HFFc6 (cell line): ENCODE results near the gene PIK3C2G. TPM values are rescaled to one million over a fixed set of nuclear protein-coding genes. Genes with fewer than 3 reads are reported as not detected.

Experiments used
- DNase-seq: peaks from one replicate; pipeline ENCODE4 v3.0.0-alpha.2; 2018
- H3K27ac Mint-ChIP-seq: 2 replicates; pipeline ENCODE4 v1.8.0; 2020; ENCODE audit warnings: mild to moderate bottlenecking, mixed read lengths
- H3K27me3 Mint-ChIP-seq: 2 replicates; pipeline ENCODE4 v1.8.0; 2021; ENCODE audit warnings: mild to moderate bottlenecking, moderate library complexity, mixed read lengths; ENCODE audit not compliant: insufficient read depth
- H3K36me3 Mint-ChIP-seq: 2 replicates; pipeline ENCODE4 v1.8.0; 2021; ENCODE audit warnings: low read depth, mixed read lengths
- H3K4me1 Mint-ChIP-seq: 2 replicates; pipeline ENCODE4 v1.8.0; 2020; ENCODE audit warnings: low read depth, mixed read lengths
- H3K4me3 Mint-ChIP-seq: 2 replicates; pipeline ENCODE4 v1.8.0; 2020; ENCODE audit warnings: mild to moderate bottlenecking, moderate library complexity, mixed read lengths
- H3K9me3 Mint-ChIP-seq: 2 replicates; pipeline ENCODE4 v1.8.0; 2020; ENCODE audit warnings: mild to moderate bottlenecking, mixed read lengths
- CTCF ChIP-seq: fragments of 200-600 bp; sonication (generic); IDR thresholded peaks from 2 replicates; pipeline ENCODE4 v1.5.0; 2021; ENCODE audit warnings: antibody characterized with exemption, mild to moderate bottlenecking
- total RNA-seq, 6 experiments: library from RNA; stranded (reverse); fragmentation: NEBNext Ultra II Directional; extraction: Animal tissue kit (Norgen Biotek cat#: 25700); gene quantifications; 2 replicates in 1 of 6; 3 replicates in 5 of 6; pipeline ENCODE4 v1.2.3, GENCODE V29; 2021

PIK3C2G gene
- total RNA-seq, 6 experiments from 2014 or later, result not detected

DNA sequence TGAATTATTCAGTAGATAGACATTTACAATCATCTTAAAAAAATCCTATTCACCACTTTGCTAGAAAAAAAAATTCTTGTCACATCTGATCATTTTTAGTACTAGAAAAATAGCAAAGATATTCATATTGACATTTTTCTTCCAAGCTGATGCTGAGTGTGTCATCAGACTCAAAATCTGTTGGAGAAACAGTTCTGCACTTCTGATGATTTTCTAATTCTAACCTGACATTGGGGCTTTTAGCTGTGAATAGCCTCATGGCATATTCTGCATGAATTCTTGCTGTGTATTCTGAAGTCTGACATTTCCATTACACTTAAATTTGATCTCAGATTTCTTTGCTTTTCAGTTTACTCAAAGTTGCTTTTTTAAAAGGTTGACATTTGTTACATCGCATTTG lies 150.1 kb downstream of the PIK3C2G start:
- no peaks in the 10 kb centered on the region for H3K9me3 Mint-ChIP-seq
- no peaks in the 10 kb centered on the region for H3K27me3 Mint-ChIP-seq
- no peaks in the 10 kb centered on the region for H3K4me1 Mint-ChIP-seq
- no peaks in the 10 kb centered on the region; the same call in 1 of the 2 replicates for H3K36me3 Mint-ChIP-seq
- no peak overlapping the region for H3K4me3 Mint-ChIP-seq
- no peak overlapping the region for H3K27ac Mint-ChIP-seq
- no peak for DNase-seq
- no peak for TF ChIP-seq CTCF

DNA sequence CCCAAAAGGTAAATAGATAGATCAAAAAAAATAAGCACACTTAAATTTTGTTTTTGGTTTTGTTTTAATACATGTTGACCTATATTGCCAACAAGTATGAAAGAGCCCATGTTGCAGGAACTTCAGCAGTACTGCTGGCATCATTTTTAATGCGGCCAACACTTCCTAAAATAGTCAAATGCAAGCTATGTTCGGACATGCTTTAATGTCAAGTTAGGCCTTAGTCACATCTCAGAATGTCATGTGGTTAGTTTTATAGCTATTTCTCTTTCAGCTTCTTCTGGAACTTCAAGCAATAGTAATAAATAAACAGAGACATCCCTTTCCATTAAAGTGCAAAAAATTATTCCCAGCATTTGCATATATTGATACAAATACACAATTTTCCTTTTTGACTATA lies 153.4 kb downstream of the PIK3C2G start:
- no peak for DNase-seq
- Mint-ChIP-seq H3K9me3 (no peaks in the 10 kb centered on the region), H3K27me3 (no peaks in the 10 kb centered on the region), H3K4me3 (no peak overlapping the region), H3K27ac (no peak overlapping the region), H3K4me1 (no peaks in the 10 kb centered on the region), H3K36me3 (no peaks in the 10 kb centered on the region; the same call in 1 of the 2 replicates)
- no peak for TF ChIP-seq CTCF

DNA sequence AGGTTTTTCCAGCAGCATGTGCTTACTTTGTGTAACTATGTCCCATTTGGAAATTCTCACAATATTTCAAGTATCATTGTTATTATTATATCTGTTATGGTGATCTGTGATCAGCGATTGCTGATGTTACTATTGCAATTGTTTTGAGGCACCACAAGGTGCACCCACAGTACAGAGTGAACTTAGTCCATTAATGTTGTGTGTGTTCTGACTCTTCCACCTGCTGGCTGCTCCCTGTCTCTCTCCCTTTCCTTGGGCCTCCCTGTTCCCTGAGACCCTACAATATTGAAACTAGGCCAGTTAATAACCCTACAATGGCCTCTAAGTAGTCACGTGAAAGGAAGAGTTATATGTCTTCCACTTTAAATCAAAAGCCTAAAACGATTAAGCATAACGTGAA lies 153.9 kb downstream of the PIK3C2G start:
- no peak for TF ChIP-seq CTCF
- Mint-ChIP-seq H3K4me1 (no peaks in the 10 kb centered on the region), H3K4me3 (no peak overlapping the region), H3K27me3 (no peaks in the 10 kb centered on the region), H3K36me3 (no peaks in the 10 kb centered on the region), H3K9me3 (no peaks in the 10 kb centered on the region), H3K27ac (no peak overlapping the region)
- DNase-seq, result no peak

DNA sequence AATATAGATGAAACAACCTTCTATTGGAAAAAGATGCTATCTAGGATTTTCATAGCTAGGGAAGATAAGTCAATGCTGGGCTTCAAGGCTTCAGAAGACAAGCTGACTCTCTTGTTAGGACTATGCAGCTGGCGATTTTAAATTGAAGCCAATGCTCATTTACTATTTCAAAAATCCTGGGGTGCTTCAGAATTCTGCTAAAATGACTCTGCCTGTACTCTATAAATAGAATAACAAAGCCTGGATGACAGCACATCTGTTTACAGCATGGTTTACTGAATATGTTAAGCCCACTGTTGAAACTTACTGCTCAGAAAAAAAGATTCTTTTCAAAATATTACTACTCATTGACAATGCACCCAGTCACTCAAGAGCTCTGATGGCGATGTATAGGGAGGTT lies 155.1 kb downstream of the PIK3C2G start:
- H3K36me3 Mint-ChIP-seq, result no peaks in the 10 kb centered on the region
- no peak for DNase-seq
- TF ChIP-seq CTCF, result no peak
- H3K9me3 Mint-ChIP-seq, result no peaks in the 10 kb centered on the region
- no peaks in the 10 kb centered on the region for H3K27me3 Mint-ChIP-seq
- no peak overlapping the region for H3K4me3 Mint-ChIP-seq
- H3K27ac Mint-ChIP-seq, result no peak overlapping the region
- H3K4me1 Mint-ChIP-seq, result no peaks in the 10 kb centered on the region

DNA sequence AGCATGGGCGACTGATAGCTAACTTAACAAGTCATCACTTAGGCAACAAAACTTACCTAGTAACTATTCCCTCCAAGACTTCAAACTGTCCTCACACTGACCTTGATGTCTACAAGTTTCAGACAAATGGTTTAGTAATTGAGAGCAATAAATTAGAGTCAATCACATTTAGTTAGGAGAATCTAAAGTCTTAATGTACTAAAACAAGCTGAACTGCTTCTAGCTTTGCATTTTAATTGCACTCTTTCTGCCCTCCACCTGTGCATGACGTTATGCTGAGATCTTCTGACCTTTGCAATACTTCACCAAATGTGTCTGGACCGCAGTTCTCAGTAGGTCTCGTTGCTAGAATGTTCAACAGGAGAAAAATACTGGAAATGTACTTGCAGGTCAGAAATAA lies 158.0 kb downstream of the PIK3C2G start:
- Mint-ChIP-seq H3K27ac (no peak overlapping the region), H3K9me3 (no peaks in the 10 kb centered on the region), H3K36me3 (no peaks in the 10 kb centered on the region), H3K4me1 (peaks cover 27% of the 10 kb centered on the region), H3K4me3 (no peak overlapping the region), H3K27me3 (no peaks in the 10 kb centered on the region)
- DNase-seq, result no peak
- no peak for TF ChIP-seq CTCF

- Mint-ChIP-seq H3K36me3 (no peaks in the 10 kb centered on the region), H3K27me3 (no peaks in the 10 kb centered on the region)
- peak; percentile 18 for DNase-seq
These were observed 160.5 kb downstream of the PIK3C2G start for GRCh38 chr12:18421867-18422266.

More at GRCh38 chr12:18421867-18422266, 160.5 kb downstream of the PIK3C2G start:
- no peak for TF ChIP-seq CTCF
- Mint-ChIP-seq H3K4me1 (peaks cover 39% of the 10 kb centered on the region), H3K4me3 (peak overlapping the region; percentile 55; the same call in 1 of the 2 replicates), H3K9me3 (no peaks in the 10 kb centered on the region), H3K27ac (peak overlapping the region; percentile 40; the same call in 1 of the 2 replicates)
